K562 (cell line): ENCODE data around the gene ZNRF2.

Source experiments
- ID3 ChIP-seq, 2 experiments: fragments of 250-450 bp in 1 of 2; fragments of 450-650 bp in 1 of 2; sonication (Bioruptor Pico) in 1 of 2; IDR thresholded peaks; 2 replicates each; pipeline versions ENCODE4 v1.6.1 to v1.8.0; 2016 to 2021; ENCODE audit warnings: mild to moderate bottlenecking in 2 of 2, moderate library complexity in 2 of 2, missing compliant biosample characterization in 1 of 2, missing genetic modification characterization in 1 of 2
- USF2 ChIP-seq: sonication (generic); formaldehyde crosslinking; IDR thresholded peaks from 2 replicates; pipeline ENCODE4 v1.5.0; 2020; ENCODE audit warnings: missing genetic modification reagents

GRCh38 chr7:30389791-30390190, 105.4 kb downstream of the ZNRF2 start:
- TF ChIP-seq USF2 (CRISPR knock-in tag) (no peak), ID3 (CRISPR knock-in tag; IDR thresholded peaks at IDR 0.05) (no peak), ID3 (tag; IDR thresholded peaks at IDR 0.05) (no peak)
